HG02943 (cell line): ENCODE measurements around the gene SUPT6H.

Source experiments
- ATAC-seq: cut with Tn5 transposase; IDR thresholded peaks from one replicate; pipeline ENCODE4 v1.9.1; 2021; ENCODE audit warnings: mild to moderate bottlenecking, low read depth, moderate library complexity; ENCODE audit not compliant: unreplicated experiment

SUPT6H gene

GRCh38 chr17:28700278-28700677, 38.3 kb downstream of the SUPT6H start:
- no peak for ATAC-seq

- ATAC-seq = no peak
Observed at GRCh38 chr17:28700830-28701492, 39.0 kb downstream of the SUPT6H start.

- ATAC-seq = no peak
Observed at GRCh38 chr17:28702026-28702751, 40.2 kb downstream of the SUPT6H start.

GRCh38 chr17:28702752-28703150, 40.7 kb downstream of the SUPT6H start:
- no peak for ATAC-seq

- no peak for ATAC-seq
Observed at GRCh38 chr17:28703552-28704218, 41.7 kb downstream of the SUPT6H start.

GRCh38 chr17:28704219-28704858, 42.3 kb downstream of the SUPT6H start:
- ATAC-seq = no peak

GRCh38 chr17:28705074-28705659, 43.2 kb downstream of the SUPT6H start:
- no peak for ATAC-seq

- ATAC-seq = no peak
Observed at GRCh38 chr17:28705728-28706334, 43.8 kb downstream of the SUPT6H start.

GRCh38 chr17:28706471-28707338, 44.7 kb downstream of the SUPT6H start:
- no peak for ATAC-seq

- ATAC-seq = no peak
Observed at GRCh38 chr17:28707339-28707720, 45.3 kb downstream of the SUPT6H start.

- ATAC-seq = peak; percentile 61
Observed at GRCh38 chr17:28710861-28711722, 49.1 kb downstream of the SUPT6H start.

- ATAC-seq = peak; percentile 21
Observed at GRCh38 chr17:28711723-28712031, 49.7 kb downstream of the SUPT6H start, which contains the start of gene PROCA1. PROCA1 (minus strand) TSS chr17:28711888; CDS start chr17:28711660, 228 bp downstream.

GRCh38 chr17:28712032-28712704, 50.2 kb downstream of the SUPT6H start:
- no peak for ATAC-seq

GRCh38 chr17:28712705-28713415, 50.9 kb downstream of the SUPT6H start:
- ATAC-seq = no peak

GRCh38 chr17:28714281-28714680, 52.3 kb downstream of the SUPT6H start:
- no peak for ATAC-seq

GRCh38 chr17:28715217-28715616, 53.2 kb downstream of the SUPT6H start:
- ATAC-seq = no peak
